SK-N-SH (cell line): ENCODE results near the gene SAMD1. TPM values are rescaled to one million over a fixed set of nuclear protein-coding genes. Genes with fewer than 3 reads are reported as not detected.

ENCODE experiments used
- CTCF ChIA-PET: fragments of 300-600, 350-600 bp; formaldehyde crosslinking; extraction: SDS; loops from one replicate; lab custom pipeline; 2021; lab: Yijun Ruan, JAX
- POLR2A ChIA-PET: fragments of 350-600 bp; sonication (Branson Sonifier 250); formaldehyde crosslinking; extraction: SDS; loops from one replicate; lab custom pipeline; 2020; ENCODE audit warnings: antibody characterized with exemption, inconsistent platforms; lab: Yijun Ruan, JAX
- DNase-seq: peaks from one replicate; pipeline ENCODE4 v3.0.0; 2012
- H2AFZ ChIP-seq: fragments of 200-600 bp; sonication (generic); 2 replicates; pipeline ENCODE4 v1.8.1; 2016; ENCODE audit warnings: antibody characterized with exemption, mild to moderate bottlenecking, low read depth
- H3F3A ChIP-seq: fragments of 200-600 bp; sonication (generic); replicated peaks from 2 replicates; pipeline ENCODE3; 2016; ENCODE audit warnings: antibody characterized with exemption, mild to moderate bottlenecking; ENCODE audit not compliant: insufficient read depth
- H3K27ac ChIP-seq, 2 experiments: fragments of 200-500 bp in 1 of 2; fragments of 200-600 bp in 1 of 2; sonication (Bioruptor generic) in 1 of 2; sonication (generic), shearing (Covaris generic) in 1 of 2; 2 replicates each; pipeline versions ENCODE4 v1.5.1 to v1.6.1; 2014 to 2016; ENCODE audit warnings: low read depth in 2 of 2, inconsistent platforms in 1 of 2, low read length in 1 of 2, mild to moderate bottlenecking in 1 of 2, mixed read lengths in 1 of 2
- H3K27me3 ChIP-seq: fragments of 200-600 bp; sonication (generic), shearing (Covaris generic); 2 replicates; pipeline ENCODE4 v1.6.1; 2016; ENCODE audit warnings: mixed run types; ENCODE audit not compliant: insufficient read depth
- H3K36me3 ChIP-seq, 2 experiments: fragments of 200-500 bp in 1 of 2; fragments of 200-600 bp in 1 of 2; sonication (Bioruptor generic) in 1 of 2; sonication (generic) in 1 of 2; replicated peaks in 1 of 2; 2 replicates each; pipeline versions ENCODE3 to v1.5.1; 2014 to 2016; ENCODE audit warnings: low read length in 1 of 2, mild to moderate bottlenecking in 1 of 2; ENCODE audit not compliant: insufficient read depth in 2 of 2, control insufficient read depth in 1 of 2
- H3K4me1 ChIP-seq, 2 experiments: fragments of 200-500 bp in 1 of 2; fragments of 200-600 bp in 1 of 2; sonication (Bioruptor generic) in 1 of 2; sonication (generic), shearing (Covaris generic) in 1 of 2; 2 replicates each; pipeline versions ENCODE4 v1.5.1 to v1.6.1; 2014 to 2016; ENCODE audit warnings: low read depth in 1 of 2, low read length in 1 of 2, mixed run types in 1 of 2; ENCODE audit not compliant: insufficient read depth in 2 of 2, control insufficient read depth in 1 of 2
- H3K4me2 ChIP-seq: fragments of 200-600 bp; sonication (generic), shearing (Covaris generic); 2 replicates; pipeline ENCODE4 v1.6.1; 2017; ENCODE audit warnings: mixed run types
- H3K4me3 ChIP-seq, 2 experiments: fragments of 200-500 bp in 1 of 2; fragments of 200-600 bp in 1 of 2; sonication (Bioruptor generic) in 1 of 2; sonication (generic), shearing (Covaris generic) in 1 of 2; 2 replicates each; pipeline versions ENCODE4 v1.5.1 to v1.8.1; 2014 to 2016; ENCODE audit warnings: low read depth in 2 of 2, inconsistent platforms in 1 of 2, low read length in 1 of 2, mild to moderate bottlenecking in 1 of 2, mixed read lengths in 1 of 2, moderate library complexity in 1 of 2
- H3K79me2 ChIP-seq: fragments of 200-600 bp; sonication (generic); 2 replicates; pipeline ENCODE4 v1.8.1; 2017; ENCODE audit warnings: mild to moderate bottlenecking; ENCODE audit not compliant: insufficient read depth
- H3K9ac ChIP-seq: fragments of 200-600 bp; sonication (generic); 2 replicates; pipeline ENCODE4 v1.6.1; 2017; ENCODE audit warnings: mixed run types
- H3K9me2 ChIP-seq: fragments of 200-600 bp; sonication (generic); 2 replicates; pipeline ENCODE4 v1.6.1; 2017; ENCODE audit warnings: mixed run types
- H3K9me3 ChIP-seq: fragments of 200-600 bp; sonication (generic); 2 replicates; pipeline ENCODE4 v1.6.1; 2017; ENCODE audit warnings: mixed run types, mild to moderate bottlenecking, moderate library complexity
- H4K20me1 ChIP-seq: fragments of 200-600 bp; sonication (generic); 2 replicates; pipeline ENCODE4 v1.6.1; 2017; ENCODE audit warnings: mild to moderate bottlenecking, mixed run types; ENCODE audit not compliant: insufficient read depth
- CHD2 ChIP-seq: fragments of 150-350 bp; IDR thresholded peaks from 2 replicates; pipeline ENCODE4 v1.6.1; 2018; ENCODE audit warnings: low read length; ENCODE audit not compliant: partially characterized antibody
- CTCF ChIP-seq: fragments of 200-600 bp; sonication (generic); IDR thresholded peaks from 2 replicates; pipeline ENCODE4 v1.6.1; 2017; ENCODE audit warnings: antibody characterized with exemption, mild to moderate bottlenecking, moderate library complexity
- ELF1 ChIP-seq: IDR thresholded peaks from 2 replicates; pipeline ENCODE4 v1.4.0; 2012
- FOXM1 ChIP-seq: IDR thresholded peaks from 2 replicates; pipeline ENCODE4 v1.4.0; 2012; ENCODE audit warnings: low read depth, mild to moderate bottlenecking
- GABPA ChIP-seq: IDR thresholded peaks from 2 replicates; pipeline ENCODE4 v1.4.0; 2012; ENCODE audit warnings: low read depth, mild to moderate bottlenecking
- GATA2 ChIP-seq: sonication (generic); formaldehyde crosslinking; IDR thresholded peaks from 2 replicates; pipeline ENCODE4 v1.5.0; 2020; ENCODE audit warnings: mild to moderate bottlenecking, missing genetic modification reagents
- IRF3 ChIP-seq: fragments of 150-350 bp; IDR thresholded peaks from 2 replicates; pipeline ENCODE4 v1.6.1; 2016; ENCODE audit warnings: mild to moderate bottlenecking, low read depth, low read length
- MAX ChIP-seq: IDR thresholded peaks from 2 replicates; pipeline ENCODE4 v1.4.0; 2012; ENCODE audit warnings: low read depth
- MEF2A ChIP-seq: IDR thresholded peaks from 2 replicates; pipeline ENCODE4 v1.4.0; 2012; ENCODE audit warnings: low read depth, borderline replicate concordance
- MXI1 ChIP-seq: IDR thresholded peaks from 2 replicates; pipeline ENCODE4 v1.6.1; 2012; ENCODE audit warnings: mild to moderate bottlenecking, low read depth, low read length, improper control_type of control experiment
- NRF1 ChIP-seq: IDR thresholded peaks from 2 replicates; pipeline ENCODE4 v1.6.1; 2012; ENCODE audit warnings: low read depth, mild to moderate bottlenecking, low read length
- PBX3 ChIP-seq: IDR thresholded peaks from 2 replicates; pipeline ENCODE4; 2012
- POLR2AphosphoS5 ChIP-seq: IDR thresholded peaks from 2 replicates; pipeline ENCODE4 v1.6.1; 2012; ENCODE audit warnings: low read depth, low read length
- RAD21 ChIP-seq: IDR thresholded peaks from 2 replicates; pipeline ENCODE4 v1.6.1; 2012; ENCODE audit warnings: mild to moderate bottlenecking, low read length
- RXRA ChIP-seq: IDR thresholded peaks from 2 replicates; pipeline ENCODE4 v1.4.0; 2012; ENCODE audit warnings: low read depth, mild to moderate bottlenecking, borderline replicate concordance
- SMC3 ChIP-seq: IDR thresholded peaks from 2 replicates; pipeline ENCODE4 v1.6.1; 2012; ENCODE audit warnings: low read depth, low read length, improper control_type of control experiment
- TCF12 ChIP-seq: IDR thresholded peaks from 2 replicates; pipeline ENCODE4 v1.4.0; 2012
- ZBTB33 ChIP-seq: IDR thresholded peaks from 2 replicates; pipeline ENCODE4 v1.4.0; 2012; ENCODE audit warnings: low read depth, borderline replicate concordance
- whole genome bisulfite sequencing: methylation state at CpG from one replicate; pipeline ENCODE4 v1.1.6; 2017; ENCODE audit warnings: low lambda C conversion rate; 5-methylcytosine and 5-hydroxymethylcytosine counted together
- polyA plus RNA-seq, 3 experiments: library from polyadenylated mRNA; depleted of rRNA; stranded (reverse); fragments of >200 nt; gene quantifications; 2 replicates each; pipeline ENCODE4 v1.2.3, GENCODE V29; 2012

SAMD1 gene
- polyA plus RNA-seq, 1 of the 3 experiments (the other 2 are of a cell fraction), result 19.0 TPM

- Histone ChIP-seq H3K4me3 (no peak overlapping the region), H4K20me1 (no peaks in the 10 kb centered on the region), H3F3A (no peaks in the 10 kb centered on the region), H3K9ac (no peak overlapping the region), H3K4me1 (peaks cover 5 to 14% of the 10 kb centered on the region in 2 experiments; a peak in 2 of 4 replicates), H3K27me3 (no peaks in the 10 kb centered on the region), H3K36me3 (no peaks in the 10 kb centered on the region), H3K9me3 (no peaks in the 10 kb centered on the region), H3K4me2 (no peak overlapping the region), H3K27ac (no peak overlapping the region), H3K79me2 (peaks cover 55% of the 10 kb centered on the region), H2AFZ (no peak overlapping the region), H3K9me2 (no peaks in the 10 kb centered on the region)
- WGBS, result 76% methylated on average over 7 of the region's 12 CpGs
- no peak for DNase-seq
- POLR2A ChIA-PET, result no interaction called here
- CTCF ChIA-PET, result interaction anchor here (0.8 to 4.7 kb wide), 2 partner anchors 25 to 236 kb away, joined by 4 to 28 read pairs; partner anchors contain the start of gene ASF1B
- no peak for TF ChIP-seq RXRA
- TF ChIP-seq ZBTB33, result no peak
- TF ChIP-seq FOXM1, result no peak
Measured at GRCh38 chr19:14112051-14112808, 21.7 kb upstream of the SAMD1 start.

GRCh38 chr19:14111486-14111885 is 20.9 kb upstream of the SAMD1 start:
- DNase-seq, result no peak
- TF ChIP-seq MXI1 (no peak), POLR2AphosphoS5 (no peak), RAD21 (no peak), GATA2 (CRISPR knock-in tag) (no peak), RXRA (no peak), FOXM1 (no peak), ELF1 (no peak), IRF3 (no peak), MAX (no peak), SMC3 (no peak), NRF1 (no peak), PBX3 (no peak), MEF2A (no peak), CTCF (no peak), TCF12 (no peak), GABPA (no peak), CHD2 (no peak)
- no peaks in the 10 kb centered on the region for H3F3A ChIP-seq
- peaks cover 4 to 9% of the 10 kb centered on the region in 2 experiments; a peak in 2 of 4 replicates for H3K4me1 ChIP-seq
- H3K9ac ChIP-seq, result no peak overlapping the region
- no peak overlapping the region for H3K27ac ChIP-seq
- H3K4me2 ChIP-seq, result no peak overlapping the region
- WGBS, result 90% methylated on average over 1 of the region's 1 CpG
- H3K27me3 ChIP-seq, result no peaks in the 10 kb centered on the region
- H3K79me2 ChIP-seq, result peaks cover 48% of the 10 kb centered on the region
- H2AFZ ChIP-seq, result no peak overlapping the region
- H4K20me1 ChIP-seq, result no peaks in the 10 kb centered on the region
- H3K9me3 ChIP-seq, result no peaks in the 10 kb centered on the region
- POLR2A ChIA-PET, result no interaction called here
- CTCF ChIA-PET, result interaction anchor here (1.3 to 4.7 kb wide), 2 partner anchors 25 kb away, joined by 3 to 28 read pairs; partner anchors contain the start of gene ASF1B
- H3K4me3 ChIP-seq, result no peak overlapping the region
- H3K36me3 ChIP-seq, result no peaks in the 10 kb centered on the region
- no peaks in the 10 kb centered on the region for H3K9me2 ChIP-seq
